GM19328 (cell line): ENCODE data around the gene CFAP299.

Source experiments
- ATAC-seq: cut with Tn5 transposase; IDR thresholded peaks from one replicate; pipeline ENCODE4 v1.9.1; 2021; ENCODE audit warnings: mild to moderate bottlenecking, moderate library complexity; ENCODE audit not compliant: unreplicated experiment

Gene CFAP299

DNA sequence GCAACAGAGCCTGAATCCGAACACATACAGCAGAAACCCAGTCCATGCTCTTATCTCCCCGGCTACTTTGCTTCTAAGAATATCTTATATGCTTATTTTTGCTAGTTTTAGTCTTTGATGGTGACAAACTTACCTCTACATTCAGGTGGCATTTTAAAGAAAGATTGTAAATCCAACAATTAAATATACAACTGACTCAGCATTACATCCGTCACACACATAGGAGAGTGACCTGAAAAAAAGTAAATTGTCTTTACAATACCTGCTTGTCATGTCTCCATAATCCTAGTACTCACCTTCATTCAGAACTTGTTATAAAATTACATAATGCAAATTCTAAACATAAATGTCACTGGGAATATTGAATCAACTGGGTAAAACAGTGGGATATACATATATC is 664.4 kb downstream of the CFAP299 start:
- ATAC-seq = no peak

DNA sequence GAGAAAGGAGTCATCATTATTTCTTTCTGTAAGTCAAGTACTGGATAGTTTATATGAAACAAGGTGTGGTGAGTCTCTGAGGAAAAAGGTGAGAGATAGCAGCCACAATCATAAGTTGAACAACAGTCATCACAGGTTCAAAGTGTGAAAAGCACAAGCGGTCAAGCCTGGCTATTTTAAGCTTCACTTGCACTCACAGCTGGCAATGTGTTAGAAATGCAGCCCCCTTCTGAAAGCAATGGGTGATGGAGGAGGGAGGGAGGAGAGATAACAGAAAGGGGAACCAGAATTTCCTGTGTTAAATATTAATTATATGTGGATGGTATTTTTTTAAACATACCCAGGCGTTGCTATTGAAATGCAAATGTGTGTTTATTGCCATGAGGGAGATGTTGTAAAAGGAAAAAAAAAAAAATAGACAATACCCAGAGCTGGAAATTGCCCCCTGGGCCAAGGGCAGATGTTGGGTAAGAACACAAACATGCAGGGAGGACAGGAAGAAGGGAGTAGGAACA is 668.1 kb downstream of the CFAP299 start:
- ATAC-seq = peak; percentile 85

DNA sequence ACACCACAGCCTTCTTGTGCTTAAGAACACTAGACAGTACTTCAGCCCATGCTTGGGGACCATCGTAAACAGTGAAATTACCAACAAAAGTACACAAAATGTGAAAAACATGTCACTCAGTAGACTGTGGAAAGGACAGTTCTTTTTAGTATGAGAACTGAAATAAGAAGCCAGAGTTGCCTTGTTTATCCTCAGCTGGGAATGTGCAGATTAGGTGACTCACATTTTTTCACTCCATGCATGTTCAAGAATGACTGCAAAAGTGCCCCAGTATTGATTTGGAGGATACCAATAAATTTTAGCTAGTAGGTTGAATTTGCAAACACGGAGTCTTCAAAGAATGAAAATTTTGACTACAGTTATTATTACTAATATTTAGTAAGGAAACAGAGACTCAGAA is 671.9 kb downstream of the CFAP299 start:
- ATAC-seq = no peak
